DOHH2 (cell line): Measurements from ENCODE around the gene GMPR.

ENCODE experiments used
- H3F3A ChIP-seq: fragments of 200-600 bp; sonication (generic), shearing (Covaris generic); 2 replicates; pipeline ENCODE4 v1.6.0; 2016; ENCODE audit warnings: antibody characterized with exemption, mild to moderate bottlenecking; ENCODE audit not compliant: control insufficient read depth, insufficient read depth
- H3K27ac ChIP-seq: fragments of 200-600 bp; sonication (generic); 2 replicates; pipeline ENCODE4 v1.5.1; 2014; ENCODE audit warnings: low read depth, mild to moderate bottlenecking, low read length, moderate library complexity
- H3K27me3 ChIP-seq: fragments of 200-600 bp; sonication (generic); 2 replicates; pipeline ENCODE4 v1.6.1; 2014; ENCODE audit warnings: mild to moderate bottlenecking, low read length, mixed read lengths; ENCODE audit not compliant: control insufficient read depth
- H3K36me3 ChIP-seq: fragments of 200-600 bp; sonication (generic); 2 replicates; pipeline ENCODE4 v1.6.1; 2014; ENCODE audit warnings: mild to moderate bottlenecking, low read length, moderate library complexity, mixed read lengths; ENCODE audit not compliant: control insufficient read depth
- H3K4me1 ChIP-seq: fragments of 200-600 bp; sonication (generic); 2 replicates; pipeline ENCODE4 v1.6.1; 2014; ENCODE audit warnings: mild to moderate bottlenecking, low read length, mixed read lengths; ENCODE audit not compliant: control insufficient read depth
- H3K4me2 ChIP-seq: fragments of 200-600 bp; sonication (generic); 2 replicates; pipeline ENCODE4 v1.6.0; 2014; ENCODE audit warnings: mild to moderate bottlenecking, low read length, moderate library complexity
- H3K4me3 ChIP-seq: fragments of 200-600 bp; sonication (generic); 2 replicates; pipeline ENCODE4 v1.5.1; 2014; ENCODE audit warnings: mild to moderate bottlenecking, low read length, mixed read lengths
- H3K79me2 ChIP-seq: fragments of 200-600 bp; sonication (generic); 2 replicates; pipeline ENCODE4 v1.6.1; 2014; ENCODE audit warnings: mild to moderate bottlenecking, low read length, mixed read lengths; ENCODE audit not compliant: control insufficient read depth
- H3K9me2 ChIP-seq: fragments of 200-600 bp; sonication (generic); replicated peaks from 2 replicates; pipeline ENCODE4 v1.6.1; 2014; ENCODE audit warnings: mild to moderate bottlenecking, low read length, mixed read lengths; ENCODE audit not compliant: control insufficient read depth
- H3K9me3 ChIP-seq: fragments of 200-600 bp; sonication (generic); 2 replicates; pipeline ENCODE4 v1.6.1; 2014; ENCODE audit warnings: antibody characterized with exemption, low read length, mixed read lengths; ENCODE audit not compliant: control insufficient read depth, insufficient read depth
- H4K20me1 ChIP-seq: fragments of 200-600 bp; sonication (generic); 2 replicates; pipeline ENCODE4 v1.6.0; 2014; ENCODE audit warnings: low read depth, mild to moderate bottlenecking, antibody characterized with exemption, low read length, moderate library complexity; ENCODE audit not compliant: control insufficient read depth, insufficient read depth
- CTCF ChIP-seq: fragments of 200-600 bp; sonication (generic); IDR thresholded peaks from one replicate; pipeline ENCODE4 v1.5.1; 2014; ENCODE audit warnings: antibody characterized with exemption, mild to moderate bottlenecking, low read depth, low read length; ENCODE audit not compliant: poor library complexity, severe bottlenecking
- EZH2phosphoT487 ChIP-seq: fragments of 200-600 bp; sonication (generic); IDR thresholded peaks from 2 replicates; pipeline ENCODE4 v1.6.1; 2017; ENCODE audit warnings: borderline replicate concordance, mild to moderate bottlenecking, antibody characterized with exemption, low read length, moderate library complexity, mixed read lengths

The GMPR gene

GRCh38 chr6:16326971-16327776 lies 88.8 kb downstream of the GMPR start:
- Histone ChIP-seq H3K4me1 (peaks cover 26% of the 10 kb centered on the region), H3K79me2 (no peaks in the 10 kb centered on the region), H3K36me3 (no peaks in the 10 kb centered on the region), H4K20me1 (no peaks in the 10 kb centered on the region), H3F3A (no peaks in the 10 kb centered on the region), H3K9me2 (no peaks in the 10 kb centered on the region), H3K4me2 (no peak overlapping the region), H3K27ac (no peak overlapping the region), H3K9me3 (no peaks in the 10 kb centered on the region), H3K27me3 (no peaks in the 10 kb centered on the region), H3K4me3 (no peak overlapping the region)
- no peak for TF ChIP-seq EZH2phosphoT487
- no peak for TF ChIP-seq CTCF

- no peaks in the 10 kb centered on the region for H3K27me3 ChIP-seq
- H3F3A ChIP-seq, result peaks cover 3% of the 10 kb centered on the region; the same call in 1 of the 2 replicates
- H4K20me1 ChIP-seq, result no peaks in the 10 kb centered on the region
- H3K4me1 ChIP-seq, result peaks cover 26% of the 10 kb centered on the region
- no peaks in the 10 kb centered on the region for H3K79me2 ChIP-seq
- H3K27ac ChIP-seq, result no peak overlapping the region
- no peaks in the 10 kb centered on the region for H3K9me3 ChIP-seq
- TF ChIP-seq CTCF (no peak), EZH2phosphoT487 (no peak)
- H3K36me3 ChIP-seq, result no peaks in the 10 kb centered on the region
- H3K4me3 ChIP-seq, result no peak overlapping the region
- H3K9me2 ChIP-seq, result no peaks in the 10 kb centered on the region
- H3K4me2 ChIP-seq, result no peak overlapping the region
Measured at GRCh38 chr6:16327777-16328325, 89.5 kb downstream of the GMPR start.

GRCh38 chr6:16329233-16329632 lies 90.8 kb downstream of the GMPR start:
- Histone ChIP-seq H3K36me3 (no peaks in the 10 kb centered on the region), H4K20me1 (no peaks in the 10 kb centered on the region), H3K4me1 (peaks cover 23% of the 10 kb centered on the region), H3K9me3 (no peaks in the 10 kb centered on the region), H3K4me3 (no peak overlapping the region), H3F3A (peaks cover 3% of the 10 kb centered on the region; the same call in 1 of the 2 replicates), H3K9me2 (no peaks in the 10 kb centered on the region), H3K79me2 (no peaks in the 10 kb centered on the region), H3K4me2 (no peak overlapping the region), H3K27me3 (no peaks in the 10 kb centered on the region), H3K27ac (no peak overlapping the region)
- TF ChIP-seq EZH2phosphoT487, result no peak
- no peak for TF ChIP-seq CTCF
